ENCODE results near the gene MED12L. TPM values are rescaled to one million over a fixed set of nuclear protein-coding genes. Genes with fewer than 3 reads are reported as not detected.

Gene MED12L
- total RNA-seq, 2 experiments from 2014 or later = 2.9 to 3.4 TPM

- intact Hi-C loops (cut with micrococcal nuclease) = loop anchor here (10.0 kb wide), 1 partner anchor 375 kb away; no protein-coding TSS in a partner anchor
- no peak overlapping the region for H3K4me3 Mint-ChIP-seq
- CTCF ChIA-PET = interaction anchor here (1.6 kb wide), 1 partner anchor 8 kb away, joined by 13 read pairs; no protein-coding TSS in a partner anchor
These were observed 374.8 kb downstream of the MED12L start for GRCh38 chr3:151460228-151460627.

GRCh38 chr3:151460774-151461450 is 375.4 kb downstream of the MED12L start, which contains the start of gene IGSF10:
Gene IGSF10 (minus strand): TSS chr3:151461061. CDS start chr3:151458709, 2,352 bp downstream.
- intact Hi-C loops (cut with micrococcal nuclease) = loop anchor here (10.0 kb wide), 1 partner anchor 374 kb away; no protein-coding TSS in a partner anchor
- CTCF ChIA-PET = no interaction called here
- no peak within 1 kb of the TSS for H3K4me3 Mint-ChIP-seq

More at GRCh38 chr3:151460228-151460627, 374.8 kb downstream of the MED12L start:
- Mint-ChIP-seq H3K27me3 (peaks cover 8% of the 10 kb centered on the region), H3K27ac (no peak overlapping the region), H3K4me1 (ENCODE audit: low read depth) (peaks cover 2% of the 10 kb centered on the region), H3K36me3 (ENCODE audit: low read depth) (no peaks in the 10 kb centered on the region), H3K9me3 (no peaks in the 10 kb centered on the region)
- no peak for TF ChIP-seq CTCF (IDR thresholded peaks at IDR 0.05)
- no peak for ATAC-seq
- no peak for DNase-seq
- POLR2A ChIA-PET = no interaction called here

GRCh38 chr3:151462278-151462780 is 376.9 kb downstream of the MED12L start:
- ChIA-PET CTCF (interaction anchor here (0.8 to 1.0 kb wide), 2 partner anchors 376 to 379 kb away, joined by 3 read pairs; no protein-coding TSS in a partner anchor), POLR2A (no interaction called here)
- Mint-ChIP-seq H3K4me3 (no peak overlapping the region), H3K27me3 (peaks cover 8% of the 10 kb centered on the region), H3K9me3 (no peaks in the 10 kb centered on the region), H3K36me3 (ENCODE audit: low read depth) (no peaks in the 10 kb centered on the region), H3K4me1 (ENCODE audit: low read depth) (peaks cover 2% of the 10 kb centered on the region), H3K27ac (no peak overlapping the region)
- ATAC-seq (no peak), DNase-seq (no peak)
- no peak for TF ChIP-seq CTCF (IDR thresholded peaks at IDR 0.05)
- intact Hi-C loops (cut with micrococcal nuclease) = loop anchor here (10.0 kb wide), 1 partner anchor 372 kb away; no protein-coding TSS in a partner anchor

More at GRCh38 chr3:151460774-151461450, 375.4 kb downstream of the MED12L start, which contains the start of gene IGSF10:
- no peaks in the 10 kb centered on the region for H3K36me3 Mint-ChIP-seq (ENCODE audit: low read depth)
- H3K27me3 Mint-ChIP-seq = peaks cover 8% of the 10 kb centered on the region
- H3K4me1 Mint-ChIP-seq (ENCODE audit: low read depth) = peaks cover 2% of the 10 kb centered on the region
- no peak for TF ChIP-seq CTCF (IDR thresholded peaks at IDR 0.05)
- H3K27ac Mint-ChIP-seq = no peak within 1 kb of the TSS
- ATAC-seq (no peak), DNase-seq (no peak)
- POLR2A ChIA-PET = no interaction called here
- no peaks in the 10 kb centered on the region for H3K9me3 Mint-ChIP-seq

GRCh38 chr3:151462991-151463390 is 377.5 kb downstream of the MED12L start:
- Mint-ChIP-seq H3K27ac (no peak overlapping the region), H3K27me3 (peaks cover 8% of the 10 kb centered on the region), H3K36me3 (ENCODE audit: low read depth) (no peaks in the 10 kb centered on the region), H3K4me1 (ENCODE audit: low read depth) (peaks cover 2% of the 10 kb centered on the region), H3K4me3 (no peak overlapping the region), H3K9me3 (no peaks in the 10 kb centered on the region)
- TF ChIP-seq CTCF (IDR thresholded peaks at IDR 0.05) = no peak
- intact Hi-C loops (cut with micrococcal nuclease) = loop anchor here (10.0 kb wide), 1 partner anchor 372 kb away; no protein-coding TSS in a partner anchor
- no peak for ATAC-seq
- ChIA-PET CTCF (interaction anchor here (1.0 kb wide), 1 partner anchor 378 kb away, joined by 3 read pairs; no protein-coding TSS in a partner anchor), POLR2A (no interaction called here)
- DNase-seq = no peak

GRCh38 chr3:151467069-151467468 is 381.6 kb downstream of the MED12L start:
- ChIA-PET POLR2A (no interaction called here), CTCF (interaction anchor here (0.7 to 5.0 kb wide), 17 partner anchors 8 to 452 kb away, joined by 3 to 29 read pairs (median 5); no protein-coding TSS in a partner anchor)
- H3K9me3 Mint-ChIP-seq = no peaks in the 10 kb centered on the region
- DNase-seq = no peak
- no peak overlapping the region for H3K4me3 Mint-ChIP-seq
- TF ChIP-seq CTCF (IDR thresholded peaks at IDR 0.05) = no peak
- H3K4me1 Mint-ChIP-seq (ENCODE audit: low read depth) = no peaks in the 10 kb centered on the region
- no peak overlapping the region for H3K27ac Mint-ChIP-seq
- no peaks in the 10 kb centered on the region for H3K27me3 Mint-ChIP-seq
- intact Hi-C loops (cut with micrococcal nuclease) = loop anchor here (5.0 to 10.0 kb wide), 2 partner anchors 368 to 450 kb away; no protein-coding TSS in a partner anchor
- no peaks in the 10 kb centered on the region for H3K36me3 Mint-ChIP-seq (ENCODE audit: low read depth)
- ATAC-seq = no peak
